Activated CD4-positive, alpha-beta memory T cell treated with anti-CD3 and anti-CD28 coated beads, Interleukin-2, amount 10 ng/mL, durations not matched to agents 7 days and 5 days (primary cell): ENCODE measurements around the gene BTBD19. TPM values are rescaled to one million over a fixed set of nuclear protein-coding genes. Genes with fewer than 3 reads are reported as not detected.
"Not testable (repeated sequence)": the region's sequence is repeated elsewhere in the genome, so short reads cannot be mapped to it uniquely, and the experiment has no call there.

Source experiments
- CTCF ChIA-PET: fragments of 350-600 bp; sonication (Branson Sonifier 250); formaldehyde crosslinking; loops from one replicate; lab custom pipeline; 2021; ENCODE audit warnings: antibody characterized with exemption, inconsistent platforms; lab: Charles Lee
- POLR2A ChIA-PET: fragments of 350-600 bp; sonication (Branson Sonifier 250); formaldehyde crosslinking; loops from one replicate; lab custom pipeline; 2021; ENCODE audit warnings: antibody characterized with exemption; lab: Charles Lee
- DNase-seq: peaks from one replicate; pipeline ENCODE4 v3.0.0-alpha.2; 2020
- H3K27ac Mint-ChIP-seq: one replicate; pipeline ENCODE4 v1.8.0; 2021; ENCODE audit warnings: mild to moderate bottlenecking, mixed read lengths
- H3K27me3 Mint-ChIP-seq: one replicate; pipeline ENCODE4 v1.8.0; 2021; ENCODE audit warnings: mixed read lengths
- H3K36me3 Mint-ChIP-seq: one replicate; pipeline ENCODE4 v1.8.0; 2021; ENCODE audit warnings: low read depth, mixed read lengths
- H3K4me1 Mint-ChIP-seq: one replicate; pipeline ENCODE4 v1.8.0; 2021; ENCODE audit warnings: mixed read lengths
- H3K4me3 Mint-ChIP-seq: one replicate; pipeline ENCODE4 v1.8.0; 2021; ENCODE audit warnings: mild to moderate bottlenecking, mixed read lengths
- H3K9me3 Mint-ChIP-seq: one replicate; pipeline ENCODE4 v1.8.0; 2021; ENCODE audit warnings: mixed read lengths
- total RNA-seq, 2 experiments: library from RNA; stranded (reverse); gene quantifications; one replicate each; pipeline ENCODE4 v1.2.3, GENCODE V29; 2021

BTBD19 gene
- total RNA-seq, 2 experiments from 2014 or later = 8.4 to 8.7 TPM

DNA sequence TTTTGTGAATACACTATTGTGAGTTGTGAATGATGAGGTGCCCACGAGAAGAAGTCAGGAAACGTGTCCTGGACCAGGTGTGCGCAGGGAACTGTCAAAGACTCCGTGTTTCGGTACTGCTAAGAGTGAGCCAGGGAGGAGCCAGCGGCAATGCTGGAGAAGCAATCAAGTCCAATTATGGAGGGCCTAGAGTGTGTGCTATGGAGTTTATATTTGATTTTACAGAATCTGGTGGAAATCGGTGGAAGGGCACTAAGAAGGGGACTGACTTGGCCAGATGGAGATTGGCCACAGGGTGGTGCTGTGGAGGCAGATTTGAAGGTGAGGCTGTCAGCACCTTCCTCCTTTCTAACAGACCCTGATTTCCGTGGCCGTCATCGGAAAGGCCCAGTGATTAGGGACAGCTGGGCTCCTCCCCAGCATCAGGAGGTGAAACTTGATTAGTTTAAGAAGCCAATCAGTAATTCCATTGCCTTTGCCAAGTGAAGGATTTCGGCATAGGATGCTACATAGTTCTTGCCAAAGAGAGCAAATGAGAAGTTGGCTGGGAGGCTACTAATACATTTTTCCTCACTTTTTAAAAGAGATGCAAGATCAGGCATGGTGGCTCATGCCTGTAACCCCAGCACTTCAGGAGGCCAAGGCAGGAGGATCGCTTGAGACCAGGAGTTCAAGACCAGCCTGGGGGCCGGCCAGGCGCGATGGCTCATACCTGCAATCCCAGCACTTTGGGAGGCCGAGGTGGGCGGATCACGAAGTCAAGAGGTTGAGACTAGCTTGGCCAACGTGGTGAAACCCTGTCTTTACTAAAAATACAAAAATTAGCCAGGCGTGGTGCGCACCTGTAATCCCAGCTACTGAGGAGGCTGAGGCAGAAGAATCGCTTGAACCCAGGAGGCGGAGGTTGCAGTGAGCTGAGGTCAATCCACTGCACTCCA lies 27.7 kb downstream of the BTBD19 start:
- CTCF ChIA-PET = interaction anchor here (0.6 to 1.9 kb wide), 10 partner anchors 10 to 457 kb away, joined by 3 to 16 read pairs (median 3); partner anchors contain the start of genes BTBD19, HECTD3, PLK3 and UROD
- no peaks in the 10 kb centered on the region for H3K36me3 Mint-ChIP-seq
- H3K9me3 Mint-ChIP-seq = no peaks in the 10 kb centered on the region
- peaks cover under 1% of the 10 kb centered on the region for H3K27me3 Mint-ChIP-seq
- H3K4me3 Mint-ChIP-seq = no peak overlapping the region
- H3K27ac Mint-ChIP-seq = no peak overlapping the region
- POLR2A ChIA-PET = interaction anchor here (0.7 to 4.0 kb wide), 9 partner anchors 9 to 176 kb away, joined by 3 to 16 read pairs (median 4); partner anchors contain the start of genes BTBD19, HECTD3, RPS8 and UROD
- peak; percentile 90 for DNase-seq
- peaks cover 7% of the 10 kb centered on the region for H3K4me1 Mint-ChIP-seq

DNA sequence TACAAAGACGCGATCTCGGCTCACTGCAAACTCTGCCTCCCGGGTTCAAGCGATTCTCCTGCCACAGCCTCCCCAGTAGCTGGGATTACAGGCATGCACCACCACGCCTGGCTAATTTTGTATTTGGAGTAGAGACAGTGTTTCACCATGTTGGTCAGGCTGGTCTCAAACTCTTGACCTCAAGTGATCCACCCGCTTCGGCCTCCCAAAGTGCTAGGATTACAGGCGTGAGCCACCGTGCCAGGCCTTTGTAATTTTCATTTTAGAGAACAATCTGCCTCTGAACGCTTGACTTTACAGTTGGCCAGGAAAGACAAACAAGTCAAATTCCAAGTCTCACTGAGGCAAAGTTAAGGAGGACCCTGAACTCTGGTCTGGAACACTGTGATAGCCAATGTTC lies 30.0 kb downstream of the BTBD19 start:
- Mint-ChIP-seq H3K27me3 (peaks cover 16% of the 10 kb centered on the region), H3K4me1 (peaks cover 11% of the 10 kb centered on the region)
- H3K4me3 Mint-ChIP-seq, H3K9me3 Mint-ChIP-seq, H3K27ac Mint-ChIP-seq, H3K36me3 Mint-ChIP-seq, POLR2A ChIA-PET, DNase-seq: not testable (repeated sequence)
- CTCF ChIA-PET = interaction anchor here (0.6 to 1.3 kb wide), 2 partner anchors 45 to 46 kb away, joined by 3 to 5 read pairs; no protein-coding TSS in a partner anchor

DNA sequence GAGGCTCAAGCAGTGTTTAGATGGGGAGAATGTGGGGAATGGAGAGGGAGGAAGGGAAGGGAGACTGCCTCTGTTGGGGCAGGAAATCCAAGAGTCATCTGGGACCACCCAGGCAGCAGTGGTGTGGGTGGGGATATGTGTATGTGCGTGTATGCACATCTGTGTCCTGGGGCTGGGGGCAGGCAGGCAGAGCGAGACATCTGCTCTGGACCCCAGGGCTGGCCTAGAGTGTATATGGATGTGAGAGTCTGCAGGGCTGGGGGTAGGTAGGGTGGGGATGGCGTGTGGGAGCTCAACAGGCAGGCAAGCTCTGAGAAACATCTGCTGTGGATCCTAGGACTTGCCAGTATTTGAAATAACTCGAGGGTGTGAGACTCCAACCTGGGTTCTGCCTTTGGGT lies 31.3 kb downstream of the BTBD19 start:
- no peak overlapping the region for H3K4me3 Mint-ChIP-seq
- ChIA-PET POLR2A (no interaction called here), CTCF (no interaction called here)
- H3K9me3 Mint-ChIP-seq = no peaks in the 10 kb centered on the region
- H3K4me1 Mint-ChIP-seq = peaks cover 11% of the 10 kb centered on the region
- no peak overlapping the region for H3K27ac Mint-ChIP-seq
- no peak for DNase-seq
- peaks cover 1% of the 10 kb centered on the region for H3K36me3 Mint-ChIP-seq
- H3K27me3 Mint-ChIP-seq = peaks cover 21% of the 10 kb centered on the region

DNA sequence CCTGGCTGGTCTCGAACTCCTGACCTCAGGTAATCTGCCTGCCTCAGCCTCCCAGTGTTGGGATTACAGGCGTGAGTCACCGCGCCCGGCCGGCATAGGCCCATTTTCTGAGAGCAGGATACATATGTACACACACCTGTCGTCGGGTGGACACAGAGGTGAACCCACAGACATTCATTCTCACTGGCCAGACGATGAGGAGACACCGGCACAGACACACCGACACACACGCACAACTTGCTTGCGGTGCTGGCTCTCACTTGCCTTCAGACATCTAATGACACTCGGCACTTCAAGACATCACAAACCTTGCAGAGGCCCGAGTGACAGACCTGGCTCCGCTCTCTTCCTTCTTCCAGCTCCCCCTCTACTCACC lies 34.2 kb downstream of the BTBD19 start:
- H3K9me3 Mint-ChIP-seq = no peaks in the 10 kb centered on the region
- no peak overlapping the region for H3K4me3 Mint-ChIP-seq
- H3K36me3 Mint-ChIP-seq = peaks cover 6% of the 10 kb centered on the region
- no peak for DNase-seq
- peaks cover 4% of the 10 kb centered on the region for H3K4me1 Mint-ChIP-seq
- ChIA-PET CTCF (interaction anchor here (0.5 kb wide), 1 partner anchor 573 kb away, joined by 4 read pairs; no protein-coding TSS in a partner anchor), POLR2A (interaction anchor here (1.0 to 1.4 kb wide), 3 partner anchors 12 to 169 kb away, joined by 3 to 4 read pairs (median 3); partner anchors contain the start of gene HECTD3)
- peaks cover 23% of the 10 kb centered on the region for H3K27me3 Mint-ChIP-seq
- H3K27ac Mint-ChIP-seq = no peak overlapping the region

DNA sequence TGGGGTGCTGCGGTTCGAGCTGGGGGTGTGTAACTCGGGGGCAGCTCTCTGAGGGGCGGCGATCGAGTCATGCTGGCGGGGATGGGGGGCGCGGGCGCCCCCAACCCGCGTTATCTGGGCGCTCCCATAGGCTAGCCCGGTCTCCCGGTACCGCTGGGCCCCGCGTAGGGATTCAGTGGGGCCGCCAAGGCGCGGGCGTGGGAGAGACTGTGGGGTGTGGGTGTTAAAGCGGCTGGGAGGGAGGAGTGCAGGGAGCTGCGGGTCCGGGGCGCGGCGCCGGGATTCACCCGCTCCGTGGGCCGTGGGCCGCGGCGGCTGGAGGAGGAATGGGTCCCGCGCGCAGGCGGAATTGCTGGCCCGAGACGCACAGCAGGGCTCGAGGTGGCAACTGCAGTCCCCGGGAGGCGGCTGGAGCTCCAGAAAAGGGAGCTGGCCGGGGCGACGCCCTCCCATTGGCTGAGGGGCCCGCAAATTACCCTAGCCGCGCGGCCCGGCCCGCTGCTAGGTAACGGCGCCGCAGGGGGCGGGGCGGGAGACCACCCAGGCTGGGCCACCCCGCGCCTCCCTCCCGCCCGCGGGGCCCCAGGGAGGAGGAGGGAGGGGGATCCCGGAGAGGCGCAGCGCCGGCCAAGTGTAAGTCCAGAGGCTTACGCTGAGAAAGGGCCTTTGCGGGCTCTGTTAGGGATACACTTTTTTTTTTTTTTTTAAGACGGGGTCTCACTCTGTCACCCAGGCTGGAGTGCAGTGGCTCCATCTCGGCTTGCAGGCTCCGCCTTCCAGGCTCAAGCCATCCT lies 34.7 kb downstream of the BTBD19 start, which contains the start of gene PTCH2:
TSS of gene PTCH2 (minus strand) at position 392 of the 794 bp plus-strand sequence. CDS start at position 71, 321 bp downstream.
- Mint-ChIP-seq H3K36me3 (peaks cover 6% of the 10 kb centered on the region), H3K27ac (no peak within 1 kb of the TSS), H3K4me1 (peaks cover 4% of the 10 kb centered on the region), H3K27me3 (peaks cover 23% of the 10 kb centered on the region), H3K4me3 (no peak within 1 kb of the TSS), H3K9me3 (no peaks in the 10 kb centered on the region)
- ChIA-PET POLR2A (interaction anchor here (1.0 to 1.4 kb wide), 4 partner anchors 12 to 168 kb away, joined by 3 to 4 read pairs (median 3); partner anchors contain the start of genes HECTD3 and RPS8), CTCF (interaction anchor here (0.5 kb wide), 1 partner anchor 573 kb away, joined by 4 read pairs; no protein-coding TSS in a partner anchor)
- DNase-seq = no peak

DNA sequence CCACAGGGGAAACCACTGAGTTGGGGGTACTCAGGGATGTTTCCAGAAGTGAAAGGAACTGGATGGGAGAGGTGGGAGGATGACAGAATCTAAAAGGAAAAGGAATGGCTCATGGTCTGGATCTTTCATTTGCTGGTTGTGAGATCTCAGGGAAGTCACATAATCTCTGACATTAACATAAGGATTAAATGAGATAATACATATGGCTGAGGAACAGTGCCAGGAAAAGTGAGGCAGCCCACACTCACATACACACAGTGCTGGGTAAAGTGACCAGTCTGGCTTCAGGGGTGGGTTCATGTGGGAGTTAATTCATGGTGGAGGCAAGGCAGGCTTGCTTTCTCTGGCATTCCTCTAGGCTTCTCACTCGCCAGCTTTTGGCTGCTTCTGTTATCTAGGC lies 38.7 kb downstream of the BTBD19 start:
- Mint-ChIP-seq H3K27ac (no peak overlapping the region), H3K4me1 (peaks cover under 1% of the 10 kb centered on the region), H3K36me3 (peaks cover 6% of the 10 kb centered on the region), H3K9me3 (no peaks in the 10 kb centered on the region), H3K4me3 (no peak overlapping the region), H3K27me3 (peaks cover 15% of the 10 kb centered on the region)
- DNase-seq = no peak
- ChIA-PET POLR2A (no interaction called here), CTCF (no interaction called here)

DNA sequence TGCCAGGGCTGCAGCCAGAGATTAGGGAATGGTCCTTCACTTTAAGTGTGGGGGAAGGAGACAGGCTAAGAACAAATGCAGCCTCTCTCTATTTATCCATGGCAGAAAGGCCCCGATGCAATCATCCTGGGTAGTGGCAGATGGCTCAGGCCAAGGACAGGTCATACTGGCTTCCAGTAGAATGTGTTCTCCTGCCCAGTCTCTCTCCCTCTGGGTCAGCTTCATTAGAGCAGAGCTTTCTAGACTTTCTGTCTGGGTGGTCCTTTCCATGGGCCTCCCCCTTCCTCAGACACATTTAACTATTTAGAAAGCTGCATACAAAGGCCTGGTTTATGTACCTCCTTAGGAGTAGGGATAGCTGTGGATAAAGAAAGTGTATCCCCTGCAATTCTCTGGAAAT lies 39.5 kb downstream of the BTBD19 start:
- CTCF ChIA-PET = interaction anchor here (1.1 kb wide), 1 partner anchor 12 kb away, joined by 4 read pairs; no protein-coding TSS in a partner anchor
- DNase-seq = no peak
- POLR2A ChIA-PET = interaction anchor here (1.0 to 2.0 kb wide), 2 partner anchors 29 to 117 kb away, joined by 3 to 10 read pairs; partner anchors contain the start of gene RNU5D-1
- peaks cover 8% of the 10 kb centered on the region for H3K36me3 Mint-ChIP-seq
- H3K4me1 Mint-ChIP-seq = no peaks in the 10 kb centered on the region
- peaks cover 7% of the 10 kb centered on the region for H3K27me3 Mint-ChIP-seq
- no peaks in the 10 kb centered on the region for H3K9me3 Mint-ChIP-seq
- H3K27ac Mint-ChIP-seq = no peak overlapping the region
- H3K4me3 Mint-ChIP-seq = no peak overlapping the region

DNA sequence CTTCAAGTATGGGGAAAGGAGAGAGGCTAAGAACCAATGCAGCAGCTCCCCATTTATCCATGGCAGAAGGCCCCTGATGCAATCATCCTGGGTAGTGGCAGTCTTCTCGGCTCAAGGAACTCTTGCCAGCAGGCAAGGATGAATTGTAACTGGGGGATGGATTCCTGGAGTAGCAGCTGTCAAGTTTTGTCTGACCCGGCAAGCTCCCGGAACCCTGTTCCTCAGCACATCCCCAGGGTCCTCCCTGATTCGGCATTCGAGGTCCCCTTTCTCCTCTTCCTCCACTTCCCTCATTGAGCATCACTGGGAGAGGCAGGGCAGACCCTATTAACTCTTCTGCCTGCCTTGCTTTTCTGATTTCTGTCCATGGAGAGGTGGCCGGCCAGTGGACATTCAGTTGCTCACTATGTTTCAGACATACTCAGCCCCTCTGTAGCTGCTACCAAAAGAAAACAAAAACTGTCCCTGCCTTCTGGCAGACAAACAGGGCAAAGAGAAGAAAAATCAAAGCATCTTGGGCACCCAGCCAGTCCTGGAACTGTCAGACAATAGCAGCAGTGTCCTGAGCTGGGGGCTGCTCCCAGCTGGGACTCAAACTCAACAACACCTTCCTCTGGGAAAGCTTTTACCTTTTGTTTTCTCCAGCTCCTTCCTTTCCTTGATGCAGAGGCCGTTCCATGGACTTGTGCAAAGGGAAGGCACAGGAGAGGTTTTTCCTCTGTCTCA lies 40.3 kb downstream of the BTBD19 start:
- H3K27me3 Mint-ChIP-seq = peaks cover 7% of the 10 kb centered on the region
- no peak for DNase-seq
- H3K4me3 Mint-ChIP-seq = no peak overlapping the region
- H3K9me3 Mint-ChIP-seq = no peaks in the 10 kb centered on the region
- ChIA-PET CTCF (interaction anchor here (0.6 to 1.1 kb wide), 2 partner anchors 13 to 74 kb away, joined by 3 to 4 read pairs; no protein-coding TSS in a partner anchor), POLR2A (interaction anchor here (1.0 to 2.0 kb wide), 3 partner anchors 25 to 117 kb away, joined by 3 to 10 read pairs (median 3); partner anchors contain the start of gene RNU5D-1)
- H3K27ac Mint-ChIP-seq = no peak overlapping the region
- no peaks in the 10 kb centered on the region for H3K4me1 Mint-ChIP-seq
- H3K36me3 Mint-ChIP-seq = peaks cover 9% of the 10 kb centered on the region

DNA sequence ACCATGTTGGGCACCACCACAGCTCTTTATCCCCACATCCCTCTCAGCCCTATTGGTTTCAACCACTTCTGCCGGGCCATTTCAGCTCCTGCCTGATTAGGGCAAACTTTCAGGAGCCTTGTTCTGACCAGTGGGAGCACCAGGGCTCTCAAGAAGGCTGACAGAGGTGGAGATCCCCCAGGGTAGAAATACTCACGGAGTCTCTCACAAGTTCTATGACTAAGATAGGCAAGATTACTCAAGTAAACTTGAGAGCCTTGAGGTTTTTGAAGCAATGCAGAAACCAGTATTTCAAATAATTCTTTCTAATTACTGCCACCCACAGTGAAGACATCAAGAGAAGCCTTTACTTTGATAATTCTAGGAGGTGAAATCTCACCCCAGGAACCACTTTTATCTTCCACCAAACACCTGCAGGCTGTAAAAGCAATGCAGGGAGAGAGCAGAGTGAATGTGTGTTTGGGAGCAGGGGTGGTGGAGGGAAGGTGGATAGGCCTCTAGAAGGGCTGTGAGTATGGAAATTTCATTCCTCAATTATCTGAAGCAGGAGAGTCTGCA lies 41.3 kb downstream of the BTBD19 start:
- POLR2A ChIA-PET = no interaction called here
- H3K27ac Mint-ChIP-seq = no peak overlapping the region

DNA sequence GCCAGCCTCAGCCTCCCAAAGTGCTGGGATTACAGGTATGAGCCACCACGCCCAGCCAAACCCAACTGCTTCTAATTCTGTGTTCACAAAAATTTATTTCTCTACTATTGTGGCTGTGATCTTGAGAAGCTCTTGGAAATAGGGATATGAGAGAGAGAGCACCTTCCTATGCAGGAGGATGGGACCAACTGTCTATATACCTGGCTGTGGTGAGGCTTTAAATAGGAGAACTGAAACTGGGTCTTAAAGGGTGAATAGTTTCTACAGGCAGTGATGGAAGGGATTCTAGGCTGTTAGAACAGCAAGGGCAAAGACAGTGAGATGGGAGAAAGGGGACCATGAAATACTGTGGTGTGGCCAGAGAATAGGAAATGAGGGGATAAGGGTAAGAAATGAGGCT lies 43.0 kb downstream of the BTBD19 start:
- DNase-seq = no peak
- H3K9me3 Mint-ChIP-seq = no peaks in the 10 kb centered on the region
- no peak overlapping the region for H3K27ac Mint-ChIP-seq
- POLR2A ChIA-PET = no interaction called here
- peaks cover 13% of the 10 kb centered on the region for H3K36me3 Mint-ChIP-seq
- H3K27me3 Mint-ChIP-seq = no peaks in the 10 kb centered on the region
- H3K4me3 Mint-ChIP-seq = no peak overlapping the region
- no peaks in the 10 kb centered on the region for H3K4me1 Mint-ChIP-seq
- CTCF ChIA-PET = no interaction called here

More for the DNA sequence above, 41.3 kb downstream of the BTBD19 start:
- no peak for DNase-seq
- Mint-ChIP-seq H3K4me3 (no peak overlapping the region), H3K27me3 (peaks cover 2% of the 10 kb centered on the region), H3K4me1 (no peaks in the 10 kb centered on the region), H3K9me3 (no peaks in the 10 kb centered on the region), H3K36me3 (peaks cover 11% of the 10 kb centered on the region)
- CTCF ChIA-PET = no interaction called here

DNA sequence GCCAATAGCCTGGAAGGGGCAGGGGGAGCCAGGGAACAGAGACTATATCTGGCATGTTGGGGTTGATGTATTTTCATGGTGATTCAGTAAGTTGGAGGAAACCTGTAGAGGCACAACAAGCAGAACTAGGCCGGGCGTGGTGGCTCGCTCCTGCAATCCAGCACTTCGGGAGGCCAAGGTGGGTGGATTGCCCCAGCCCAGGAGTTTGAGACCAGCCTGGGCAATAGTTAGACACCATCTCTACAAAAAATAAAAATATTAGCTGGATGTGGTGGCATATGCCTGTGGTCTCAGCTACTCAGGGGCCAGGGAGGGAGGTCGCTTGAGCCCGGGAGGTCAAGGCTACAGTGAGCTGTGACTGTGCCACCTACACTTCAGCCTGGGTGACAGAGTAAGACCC lies 44.9 kb downstream of the BTBD19 start:
- H3K36me3 Mint-ChIP-seq = peaks cover 17% of the 10 kb centered on the region

More for the DNA sequence above, 44.9 kb downstream of the BTBD19 start:
- no peaks in the 10 kb centered on the region for H3K27me3 Mint-ChIP-seq
- H3K9me3 Mint-ChIP-seq = no peaks in the 10 kb centered on the region
- H3K4me3 Mint-ChIP-seq = no peak overlapping the region
- H3K27ac Mint-ChIP-seq = no peak overlapping the region
- DNase-seq = no peak
- H3K4me1 Mint-ChIP-seq = no peaks in the 10 kb centered on the region
- CTCF ChIA-PET = interaction anchor here (0.6 to 0.7 kb wide), 2 partner anchors 35 to 112 kb away, joined by 3 to 4 read pairs; no protein-coding TSS in a partner anchor
- POLR2A ChIA-PET = interaction anchor here (0.7 kb wide), 1 partner anchor 187 kb away, joined by 4 read pairs; no protein-coding TSS in a partner anchor
